ENCODE measurements around the gene EARS2.
"Not testable (repeated sequence)": the region's sequence is repeated elsewhere in the genome, so short reads cannot be mapped to it uniquely, and the experiment has no call there.

The EARS2 gene

GRCh38 chr16:23549938-23550337 lies 7.2 kb downstream of the EARS2 start:
- Histone ChIP-seq H3K4me1 (ENCODE audit: insufficient read depth, low read length, severe bottlenecking) (peaks cover 5% of the 10 kb centered on the region), H3K9me3 (ENCODE audit: low read length) (no peaks in the 10 kb centered on the region), H3F3A (ENCODE audit: insufficient read depth, low read length) (no peaks in the 10 kb centered on the region), H3K9me2 (ENCODE audit: low read depth, low read length) (no peaks in the 10 kb centered on the region), H3K4me3 (ENCODE audit: low read depth, low read length, poor library complexity, severe bottlenecking) (no peak overlapping the region), H3K9ac (ENCODE audit: low read length) (no peak overlapping the region), H3K79me2 (ENCODE audit: insufficient read depth, low read length) (no peaks in the 10 kb centered on the region), H4K20me1 (ENCODE audit: insufficient read depth, low read length) (no peaks in the 10 kb centered on the region), H3K27me3 (ENCODE audit: insufficient read depth, low read length) (no peaks in the 10 kb centered on the region), H3K4me2 (ENCODE audit: low read length) (no peak overlapping the region), H2AFZ (ENCODE audit: low read length) (no peak overlapping the region), H3K27ac (ENCODE audit: low read depth, low read length, poor library complexity, severe bottlenecking) (no peak overlapping the region), H3K36me3 (ENCODE audit: insufficient read depth, low read length) (peaks cover 72% of the 10 kb centered on the region)
- TF ChIP-seq CTCF (IDR thresholded peaks at IDR 0.05; ENCODE audit: low read length) (no peak), EZH2 (IDR thresholded peaks at IDR 0.05; ENCODE audit: borderline replicate concordance, low read length) (no peak)

GRCh38 chr16:23544436-23544835 lies 12.7 kb downstream of the EARS2 start:
- no peak for TF ChIP-seq CTCF (IDR thresholded peaks at IDR 0.05; ENCODE audit: low read length)
- no peak for TF ChIP-seq EZH2 (IDR thresholded peaks at IDR 0.05; ENCODE audit: borderline replicate concordance, low read length)
- Histone ChIP-seq H4K20me1 (ENCODE audit: insufficient read depth, low read length) (no peaks in the 10 kb centered on the region), H3K36me3 (ENCODE audit: insufficient read depth, low read length) (peaks cover 82% of the 10 kb centered on the region), H2AFZ (ENCODE audit: low read length) (no peak overlapping the region), H3K4me1 (ENCODE audit: insufficient read depth, low read length, severe bottlenecking) (no peaks in the 10 kb centered on the region), H3K79me2 (ENCODE audit: insufficient read depth, low read length) (no peaks in the 10 kb centered on the region), H3K4me3 (ENCODE audit: low read depth, low read length, poor library complexity, severe bottlenecking) (no peak overlapping the region), H3K9me3 (ENCODE audit: low read length) (no peaks in the 10 kb centered on the region), H3K4me2 (ENCODE audit: low read length) (no peak overlapping the region), H3K27me3 (ENCODE audit: insufficient read depth, low read length) (no peaks in the 10 kb centered on the region), H3F3A (ENCODE audit: insufficient read depth, low read length) (no peaks in the 10 kb centered on the region), H3K9me2 (ENCODE audit: low read depth, low read length) (no peaks in the 10 kb centered on the region), H3K9ac (ENCODE audit: low read length) (no peak overlapping the region), H3K27ac (ENCODE audit: low read depth, low read length, poor library complexity, severe bottlenecking) (no peak overlapping the region)

- H3K36me3 ChIP-seq (ENCODE audit: insufficient read depth, low read length): peaks cover 81% of the 10 kb centered on the region
- H3K4me2 ChIP-seq (ENCODE audit: low read length): not testable (repeated sequence)
Observed at GRCh38 chr16:23540817-23541178, 16.4 kb downstream of the EARS2 start.

GRCh38 chr16:23539984-23540816 lies 16.9 kb downstream of the EARS2 start:
- peaks cover 81% of the 10 kb centered on the region for H3K36me3 ChIP-seq (ENCODE audit: insufficient read depth, low read length)
- H3F3A ChIP-seq (ENCODE audit: insufficient read depth, low read length): no peaks in the 10 kb centered on the region
- no peaks in the 10 kb centered on the region for H3K79me2 ChIP-seq (ENCODE audit: insufficient read depth, low read length)
- no peaks in the 10 kb centered on the region for H3K9me3 ChIP-seq (ENCODE audit: low read length)
- H3K4me2 ChIP-seq (ENCODE audit: low read length): no peak overlapping the region
- no peak overlapping the region for H3K4me3 ChIP-seq (ENCODE audit: low read depth, low read length, poor library complexity, severe bottlenecking)
- no peaks in the 10 kb centered on the region for H4K20me1 ChIP-seq (ENCODE audit: insufficient read depth, low read length)
- no peak for TF ChIP-seq CTCF (IDR thresholded peaks at IDR 0.05; ENCODE audit: low read length)
- no peak for TF ChIP-seq EZH2 (IDR thresholded peaks at IDR 0.05; ENCODE audit: borderline replicate concordance, low read length)
- no peak overlapping the region for H3K9ac ChIP-seq (ENCODE audit: low read length)
- no peak overlapping the region for H3K27ac ChIP-seq (ENCODE audit: low read depth, low read length, poor library complexity, severe bottlenecking)
- H3K4me1 ChIP-seq (ENCODE audit: insufficient read depth, low read length, severe bottlenecking): no peaks in the 10 kb centered on the region
- no peak overlapping the region for H2AFZ ChIP-seq (ENCODE audit: low read length)
- H3K27me3 ChIP-seq (ENCODE audit: insufficient read depth, low read length): no peaks in the 10 kb centered on the region
- H3K9me2 ChIP-seq (ENCODE audit: low read depth, low read length): no peaks in the 10 kb centered on the region

More at GRCh38 chr16:23540817-23541178, 16.4 kb downstream of the EARS2 start:
- not testable (repeated sequence) for H4K20me1 ChIP-seq (ENCODE audit: insufficient read depth, low read length); H3K79me2 ChIP-seq (ENCODE audit: insufficient read depth, low read length); H3K4me3 ChIP-seq (ENCODE audit: low read depth, low read length, poor library complexity, severe bottlenecking); H3K9ac ChIP-seq (ENCODE audit: low read length); H3K9me2 ChIP-seq (ENCODE audit: low read depth, low read length); H3K4me1 ChIP-seq (ENCODE audit: insufficient read depth, low read length, severe bottlenecking); H3K27ac ChIP-seq (ENCODE audit: low read depth, low read length, poor library complexity, severe bottlenecking); H3K27me3 ChIP-seq (ENCODE audit: insufficient read depth, low read length); H2AFZ ChIP-seq (ENCODE audit: low read length); H3F3A ChIP-seq (ENCODE audit: insufficient read depth, low read length); H3K9me3 ChIP-seq (ENCODE audit: low read length)

Data from OCI-LY1 (cell line).